ENCODE data around the gene ZMYM4. TPM values are rescaled to one million over a fixed set of nuclear protein-coding genes. Genes with fewer than 3 reads are reported as not detected.
A peak's percentile ranks its signal among the peaks of the same experiment; 100 is the strongest.
"Not testable (repeated sequence)": the region's sequence is repeated elsewhere in the genome, so short reads cannot be mapped to it uniquely, and the experiment has no call there.

ZMYM4 gene
- total RNA-seq, 1 donor from 2014 or later: 116 TPM

DNA sequence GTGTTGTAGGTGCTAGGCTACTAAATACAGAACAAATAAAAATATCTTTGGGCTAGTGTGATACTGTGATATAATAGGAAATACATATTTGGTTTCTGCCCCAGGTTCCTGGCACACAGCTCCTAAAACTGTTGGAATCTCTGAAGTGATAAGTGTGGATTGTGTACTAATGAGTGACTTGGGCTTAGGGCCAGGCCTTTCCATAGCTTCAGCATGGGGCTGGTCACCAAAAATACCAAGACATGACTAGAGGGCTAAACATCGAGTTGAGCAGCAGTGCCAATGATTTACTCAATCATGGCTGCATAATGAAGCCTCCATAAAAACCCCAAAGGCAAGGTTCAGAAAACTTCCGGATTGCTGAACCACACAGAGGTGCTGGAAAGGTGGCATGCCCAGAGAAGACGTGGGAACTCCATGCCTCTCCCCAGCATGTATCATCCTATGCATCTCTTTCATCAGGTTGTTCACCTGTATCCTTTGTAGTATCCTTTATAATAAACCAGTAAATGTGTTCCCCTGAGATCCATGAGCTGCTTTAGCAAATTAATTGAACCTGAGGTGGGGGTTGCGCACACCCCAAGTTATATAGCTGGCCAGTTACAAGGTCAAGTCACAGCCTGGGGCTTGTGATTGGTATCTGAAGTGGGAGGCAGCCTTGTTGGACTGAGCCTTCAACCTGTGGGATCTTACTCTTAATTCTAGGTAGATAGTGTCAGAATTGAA is 51.6 kb downstream of the ZMYM4 start:
- no peak for DNase-seq (ENCODE audit: low spot score in 2 of 2)
- FAIRE-seq: no peak

DNA sequence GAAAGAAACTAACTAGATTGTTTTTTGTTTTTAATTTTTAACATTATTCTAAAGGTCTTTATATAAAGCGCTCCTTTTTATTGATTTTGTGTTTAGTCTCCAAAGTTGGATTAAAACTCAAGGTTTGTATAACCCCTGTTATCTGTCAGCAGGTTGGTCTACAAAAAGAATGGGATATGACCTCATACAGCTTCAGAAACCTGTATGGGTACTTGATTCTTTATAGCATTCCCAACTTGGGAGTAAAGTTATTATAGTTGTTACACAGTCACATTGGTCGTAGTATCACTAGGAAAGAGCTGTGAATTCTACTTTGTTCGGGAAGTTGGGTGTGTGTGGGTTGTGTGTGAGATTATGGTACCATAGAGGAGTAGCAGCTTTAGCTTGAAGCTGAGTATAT is 52.4 kb downstream of the ZMYM4 start:
- no peak for DNase-seq (ENCODE audit: low spot score in 2 of 2)
- FAIRE-seq: peak; percentile 17

DNA sequence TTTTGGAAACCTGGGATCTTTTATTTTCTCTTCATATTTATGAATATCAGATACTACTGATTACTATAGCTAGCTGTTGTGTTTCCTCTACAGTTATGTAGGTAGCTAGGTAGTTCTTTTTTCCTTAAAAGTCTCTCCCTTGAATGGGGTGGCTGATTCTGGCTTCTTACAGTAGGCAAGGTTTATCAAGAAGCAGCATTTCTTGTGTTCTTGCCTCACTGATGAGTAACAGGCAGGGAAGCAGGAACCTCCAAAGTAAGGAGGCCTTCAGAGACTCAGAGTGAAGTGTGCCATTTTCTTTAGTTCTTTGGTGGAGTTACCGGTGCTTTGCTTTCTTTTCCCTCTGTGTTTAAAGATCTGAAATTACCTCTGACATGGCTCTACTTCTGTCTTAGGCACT is 56.0 kb downstream of the ZMYM4 start:
- FAIRE-seq: no peak
- no peak for DNase-seq (ENCODE audit: low spot score in 2 of 2)

DNA sequence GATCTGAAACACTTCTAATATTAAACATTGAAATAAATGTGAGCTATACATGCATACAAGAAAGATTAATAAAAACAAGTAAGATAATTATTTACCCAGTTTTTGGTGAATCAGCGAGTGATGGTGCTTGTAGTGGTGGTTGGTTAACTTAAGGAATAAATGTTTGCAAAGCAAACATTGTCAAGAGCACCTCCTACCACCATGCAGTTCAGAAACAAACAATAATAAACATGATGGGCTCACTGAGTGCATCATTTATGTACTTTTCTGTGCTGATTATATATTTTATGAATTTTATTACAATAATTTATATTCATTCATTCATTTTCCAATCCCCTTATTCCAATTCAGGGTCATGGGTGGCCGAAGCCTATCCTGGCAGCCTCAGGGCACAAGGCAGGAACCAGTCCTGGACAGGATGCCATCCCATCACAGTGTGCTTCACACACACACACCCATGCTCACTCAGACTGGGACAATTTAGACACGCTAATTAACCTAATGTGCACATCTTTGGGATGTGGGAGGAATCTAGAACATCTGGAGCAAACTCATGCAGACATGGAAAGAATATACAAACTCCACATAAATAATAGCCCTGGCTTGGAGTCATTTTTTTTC is 57.8 kb downstream of the ZMYM4 start:
- no peak for DNase-seq (ENCODE audit: low spot score in 2 of 2)
- no peak for FAIRE-seq

DNA sequence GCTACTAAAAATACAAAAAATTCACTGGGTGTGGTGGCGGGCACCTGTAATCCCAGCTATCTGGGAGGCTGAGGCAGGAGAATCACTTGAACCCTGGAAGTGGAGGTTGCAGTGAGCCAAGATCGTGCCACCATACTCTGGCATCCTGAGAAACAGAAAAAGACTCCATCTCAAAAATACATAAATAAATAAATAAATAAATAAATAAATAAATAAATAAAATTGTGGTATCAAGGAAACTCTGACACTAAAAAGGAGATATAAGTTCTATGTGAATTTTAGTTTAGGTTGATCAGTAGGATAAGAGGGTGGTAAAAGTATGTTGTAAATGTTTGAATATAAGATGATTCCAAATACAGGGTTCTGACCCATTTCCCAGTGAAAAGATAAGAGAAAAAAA is 63.1 kb downstream of the ZMYM4 start:
- FAIRE-seq: peak; percentile 66
- not testable (repeated sequence) for DNase-seq (ENCODE audit: low spot score in 2 of 2)

DNA sequence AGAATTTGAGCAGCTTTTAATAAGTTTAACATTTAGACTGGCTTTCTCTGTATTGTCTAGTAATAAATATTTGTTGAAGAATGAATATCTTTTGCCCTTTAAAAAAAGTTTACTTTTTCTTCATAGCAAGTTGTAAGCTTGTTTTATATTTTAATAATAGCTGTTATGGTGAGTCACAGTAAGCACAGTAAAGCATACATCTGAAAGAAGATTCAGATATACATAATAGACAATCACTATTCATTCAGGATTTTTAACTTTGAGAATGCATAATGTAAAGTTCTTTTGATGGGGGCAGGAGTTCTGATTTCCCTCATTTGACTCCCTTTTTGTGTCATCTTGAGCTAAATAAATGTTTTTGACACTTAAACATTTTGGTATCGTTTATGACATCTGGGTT is 66.0 kb downstream of the ZMYM4 start:
- no peak for FAIRE-seq

DNA sequence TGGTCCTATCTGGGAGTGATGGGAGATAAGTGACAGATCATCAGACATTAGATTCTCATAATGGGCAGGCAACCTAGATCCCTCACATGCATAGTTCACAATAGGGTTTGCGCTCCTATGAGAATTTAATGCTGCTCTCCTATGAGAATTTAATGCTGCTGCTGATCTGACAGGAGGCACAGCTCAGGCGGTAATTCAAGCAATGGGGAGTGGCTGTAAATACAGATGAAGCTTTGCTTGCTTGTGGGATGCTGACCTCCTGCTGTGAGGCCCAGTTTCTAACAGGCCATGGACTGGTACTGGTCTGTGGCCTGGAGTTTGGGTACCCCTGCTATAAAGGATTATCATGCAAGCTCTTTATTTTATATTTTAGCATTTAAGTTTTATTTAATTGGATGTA is 72.0 kb downstream of the ZMYM4 start:
- no peak for DNase-seq (ENCODE audit: low spot score in 2 of 2)
- no peak for FAIRE-seq

More for the DNA sequence above, 66.0 kb downstream of the ZMYM4 start:
- no peak for DNase-seq (ENCODE audit: low spot score in 2 of 2)

DNA sequence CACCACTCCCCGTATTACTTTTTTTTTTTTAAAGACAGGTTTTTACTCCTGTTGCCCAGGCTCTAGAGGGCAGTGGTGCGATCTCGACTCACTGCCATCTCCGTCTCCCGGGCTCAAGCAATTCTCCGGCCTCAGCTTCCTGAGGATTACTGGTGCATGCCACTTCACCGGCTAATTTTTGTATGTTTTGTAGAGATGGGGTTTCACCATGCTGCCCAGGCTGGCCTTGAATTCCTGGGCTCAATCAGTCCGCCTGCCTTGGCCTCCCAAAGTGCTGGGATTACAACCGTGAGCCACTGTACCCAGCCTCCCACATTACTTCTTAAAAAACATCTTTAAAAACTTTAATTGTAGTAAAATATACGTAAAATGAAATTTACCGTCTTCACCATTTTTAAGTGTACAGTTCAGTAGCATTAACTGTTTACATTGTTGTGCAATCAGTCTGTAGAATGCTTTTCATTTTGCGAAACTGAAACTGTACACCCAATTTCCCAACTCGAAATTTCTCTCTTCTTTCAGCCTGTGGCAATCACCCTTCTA is 77.0 kb downstream of the ZMYM4 start:
- FAIRE-seq (no peak), DNase-seq (ENCODE audit: low spot score in 2 of 2) (no peak)

DNA sequence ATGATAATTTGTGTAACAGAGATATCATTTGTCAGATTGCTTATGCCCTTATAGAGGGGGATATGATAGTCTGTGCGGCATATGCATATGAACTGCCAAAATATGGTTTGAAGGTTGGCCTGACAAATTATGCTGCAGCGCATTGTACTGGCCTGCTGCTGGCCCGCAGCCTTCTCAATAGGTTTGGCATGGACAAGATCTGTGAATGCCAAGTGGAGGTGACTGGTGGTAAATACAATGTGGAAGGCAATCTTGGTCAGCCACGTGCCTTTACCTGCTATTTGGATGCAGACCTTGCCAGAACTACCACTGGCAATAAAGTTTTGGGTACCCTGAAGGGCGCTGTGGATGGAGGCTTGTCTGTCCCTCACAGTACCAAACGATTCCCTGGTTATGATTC is 82.4 kb downstream of the ZMYM4 start:
- DNase-seq (ENCODE audit: low spot score in 2 of 2) (no peak), FAIRE-seq (no peak)

DNA sequence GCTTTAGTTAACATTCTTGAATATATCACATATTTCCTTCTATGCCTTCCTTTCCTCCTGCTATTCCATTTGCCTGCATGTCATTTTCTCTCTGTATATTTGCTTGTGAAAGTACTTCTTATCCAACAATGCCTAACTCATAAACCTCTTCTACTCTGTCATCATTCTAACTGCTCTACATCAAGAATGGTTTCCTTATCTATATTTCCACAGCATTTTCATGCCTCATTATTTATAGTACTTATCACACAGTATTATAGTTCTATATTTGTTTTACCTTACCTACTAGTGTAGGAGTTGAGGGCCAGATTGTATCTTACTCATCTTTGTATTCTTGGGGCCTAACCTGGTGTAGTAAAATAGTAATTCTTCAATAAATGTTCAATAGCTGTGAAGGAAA is 91.5 kb downstream of the ZMYM4 start:
- DNase-seq (ENCODE audit: low spot score in 2 of 2) (no peak), FAIRE-seq (no peak)

DNA sequence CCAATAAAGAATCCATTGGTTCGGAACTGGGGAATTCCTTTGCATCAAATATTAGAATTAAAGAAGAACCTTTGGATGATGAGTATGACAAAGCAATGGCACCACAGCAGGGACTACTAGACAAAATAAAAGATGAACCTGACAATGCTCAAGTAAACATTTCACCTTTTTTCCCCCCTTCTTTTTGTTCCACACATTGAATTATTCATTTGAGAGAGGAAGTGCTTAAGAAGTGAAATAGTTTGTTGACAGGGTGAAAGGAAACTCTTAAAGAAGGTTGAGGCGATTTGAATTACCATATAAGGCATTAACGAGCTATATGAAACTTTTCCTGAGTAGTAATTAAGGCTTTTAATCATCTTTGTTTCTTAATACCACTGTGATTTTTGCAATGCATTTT is 93.1 kb downstream of the ZMYM4 start:
- FAIRE-seq (no peak), DNase-seq (ENCODE audit: low spot score in 2 of 2) (no peak)

DNA sequence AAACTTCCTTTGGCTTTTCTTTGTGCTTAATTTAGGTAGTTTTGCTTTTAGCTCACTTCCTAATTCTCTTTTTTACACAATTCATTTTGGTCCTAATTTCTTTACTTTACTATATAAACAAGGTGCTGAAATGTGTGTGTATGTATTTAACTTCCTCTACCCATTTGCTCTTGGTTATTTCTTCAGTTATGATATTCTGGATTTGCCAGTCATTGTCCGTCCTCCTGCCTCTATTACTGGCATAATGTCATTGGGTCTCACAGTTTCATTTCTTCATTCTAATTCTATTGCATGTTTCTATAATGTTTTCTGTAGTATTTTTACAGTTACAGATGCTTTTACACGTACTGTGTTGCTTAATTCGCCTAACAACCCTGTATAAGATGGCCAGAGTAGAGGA is 96.2 kb downstream of the ZMYM4 start:
- no peak for DNase-seq (ENCODE audit: low spot score in 2 of 2)
- FAIRE-seq: no peak

DNA sequence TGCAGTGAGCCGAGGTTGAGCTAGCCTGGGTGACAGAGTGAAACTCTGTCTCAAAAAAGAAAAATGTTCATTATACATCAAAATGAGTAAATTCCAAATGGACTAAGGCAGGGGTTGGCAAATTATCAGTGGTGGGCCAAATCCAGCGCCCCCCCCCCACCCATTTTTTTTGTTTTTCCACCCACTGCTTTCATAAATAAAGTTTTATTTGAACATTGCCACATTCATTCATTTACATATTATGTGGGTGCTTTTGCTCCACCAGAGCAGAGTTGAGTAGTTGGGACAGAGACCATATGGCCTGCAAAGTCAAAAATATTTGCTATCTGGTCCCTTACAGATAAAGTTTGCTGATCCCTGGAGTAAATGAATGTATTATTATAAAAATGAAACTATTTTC is 99.4 kb downstream of the ZMYM4 start:
- FAIRE-seq (no peak), DNase-seq (ENCODE audit: low spot score in 2 of 2) (no peak)

DNA sequence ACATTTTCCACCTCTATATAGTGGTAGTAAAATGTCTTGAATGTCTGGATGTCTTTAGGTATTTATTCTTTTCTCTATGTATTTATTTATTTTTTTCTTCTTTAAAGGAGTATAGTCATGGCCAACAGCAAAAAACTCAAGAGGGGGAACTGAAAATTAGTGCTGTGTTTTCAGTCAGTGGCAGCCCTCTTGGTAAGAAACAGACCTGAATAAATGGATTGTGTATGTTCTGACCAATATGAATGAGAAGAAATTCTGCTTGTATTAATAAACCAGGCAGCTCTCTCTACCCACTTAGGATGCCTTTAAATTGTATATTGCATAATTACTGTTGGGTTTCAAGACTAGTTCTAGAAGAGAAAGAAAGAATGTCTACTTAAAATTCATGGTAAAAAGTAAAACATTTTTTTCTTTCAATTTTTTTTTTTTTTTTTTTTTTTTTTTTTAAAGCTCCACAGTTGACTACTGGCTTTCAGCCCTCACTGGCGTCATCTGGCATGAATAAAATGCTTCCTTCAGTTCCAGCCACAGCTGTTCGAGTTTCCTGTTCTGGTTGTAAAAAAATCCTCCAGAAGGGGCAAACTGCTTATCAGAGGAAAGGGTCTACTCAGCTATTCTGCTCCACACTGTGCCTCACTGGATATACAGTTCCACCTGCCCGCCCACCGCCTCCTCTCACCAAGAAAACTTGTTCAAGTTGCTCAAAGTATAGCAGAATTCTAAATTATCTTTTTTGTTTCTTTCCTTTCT is 101.6 kb downstream of the ZMYM4 start:
- DNase-seq (ENCODE audit: low spot score in 2 of 2) (peak; percentile 26 to 57), FAIRE-seq (peak; percentile 91)

DNA sequence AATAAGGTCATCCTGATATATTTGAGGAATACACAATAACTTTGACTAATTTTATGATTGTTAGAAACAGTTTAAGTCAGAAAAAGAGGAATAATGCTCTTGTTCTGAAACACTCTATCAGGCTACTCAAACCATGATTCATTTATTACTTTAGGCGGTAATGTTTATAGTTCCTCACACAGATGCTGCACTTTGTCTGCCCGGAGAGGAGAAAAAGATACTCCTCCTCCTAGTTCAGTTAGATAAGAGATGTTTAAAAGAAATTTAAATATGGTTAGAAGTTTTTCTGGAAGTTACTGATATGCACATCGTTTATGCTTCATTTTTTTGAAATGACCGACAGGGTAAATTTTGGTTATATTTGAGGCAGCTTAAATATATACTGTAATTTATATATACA is 103.0 kb downstream of the ZMYM4 start:
- DNase-seq (ENCODE audit: low spot score in 2 of 2): no peak
- no peak for FAIRE-seq

DNA sequence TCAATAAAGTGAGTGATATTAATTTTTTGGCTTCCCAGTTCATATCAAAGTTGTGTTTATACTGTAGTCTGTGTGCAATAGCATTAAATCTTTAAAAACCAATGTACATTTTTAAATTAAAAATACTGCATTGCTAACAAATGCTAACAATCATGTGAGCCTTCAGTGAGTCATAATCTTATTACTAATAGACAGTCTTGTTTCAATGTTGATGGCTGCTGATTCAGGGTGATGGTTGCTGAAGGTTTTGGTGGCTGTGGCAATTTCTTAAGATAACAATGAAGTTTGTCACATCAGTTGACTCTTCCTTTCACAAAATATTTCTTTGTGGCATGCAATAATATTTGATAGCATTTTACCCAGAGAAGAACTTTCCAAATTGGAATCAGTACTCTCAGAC is 109.0 kb downstream of the ZMYM4 start:
- FAIRE-seq (no peak), DNase-seq (ENCODE audit: low spot score in 2 of 2) (no peak)

DNA sequence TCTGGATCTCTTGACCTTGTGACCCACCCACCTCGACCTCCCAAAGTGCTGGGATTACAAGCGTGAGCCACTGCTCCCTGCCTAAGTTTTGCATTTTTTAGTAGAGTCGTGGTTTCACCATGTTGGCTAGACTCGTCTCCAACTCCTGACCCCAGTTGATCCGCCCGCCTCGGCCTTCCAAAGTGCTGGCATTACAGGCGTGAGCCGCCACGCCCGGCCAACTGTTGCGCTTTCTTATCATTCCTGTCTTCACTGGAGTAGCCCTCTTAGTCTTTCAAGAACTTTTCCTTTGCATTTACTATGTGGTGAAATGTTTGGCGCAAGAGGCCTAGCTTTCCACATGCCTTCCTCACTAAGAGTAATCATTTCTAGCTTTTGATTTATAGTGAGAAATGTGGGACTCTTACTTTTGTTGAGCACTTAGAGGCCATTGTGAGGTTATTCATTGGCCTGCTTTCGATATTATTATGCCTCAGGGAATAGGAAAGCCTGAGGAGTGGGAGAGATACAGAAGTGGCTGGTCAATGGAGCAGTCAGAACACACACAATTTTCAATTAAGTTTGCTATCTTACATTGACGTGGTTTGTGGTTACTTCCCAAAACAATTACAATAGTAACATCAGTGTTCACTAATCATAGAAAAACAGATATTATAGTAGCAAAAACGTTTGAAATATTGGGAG is 111.0 kb downstream of the ZMYM4 start:
- DNase-seq (ENCODE audit: low spot score in 2 of 2): no peak
- no peak for FAIRE-seq

DNA sequence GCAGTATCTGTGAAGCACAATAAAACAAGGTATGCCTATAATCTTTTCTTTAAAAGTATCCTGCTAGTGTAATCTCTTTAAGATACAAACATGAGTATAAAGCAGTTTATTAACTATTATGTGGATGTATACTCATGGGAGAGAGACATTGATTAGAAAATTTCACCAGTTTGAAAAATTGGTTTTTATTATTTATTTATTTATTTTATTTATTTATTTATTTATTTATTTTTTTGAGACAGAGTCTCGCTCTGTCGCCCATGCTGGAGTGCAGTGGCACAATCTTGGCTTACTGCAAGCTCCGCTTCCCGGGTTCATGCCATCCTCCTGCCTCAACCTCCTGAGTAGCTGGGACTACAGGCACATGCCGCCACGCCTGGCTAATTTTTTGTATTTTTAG is 111.6 kb downstream of the ZMYM4 start:
- FAIRE-seq; DNase-seq (ENCODE audit: low spot score in 2 of 2): not testable (repeated sequence)

DNA sequence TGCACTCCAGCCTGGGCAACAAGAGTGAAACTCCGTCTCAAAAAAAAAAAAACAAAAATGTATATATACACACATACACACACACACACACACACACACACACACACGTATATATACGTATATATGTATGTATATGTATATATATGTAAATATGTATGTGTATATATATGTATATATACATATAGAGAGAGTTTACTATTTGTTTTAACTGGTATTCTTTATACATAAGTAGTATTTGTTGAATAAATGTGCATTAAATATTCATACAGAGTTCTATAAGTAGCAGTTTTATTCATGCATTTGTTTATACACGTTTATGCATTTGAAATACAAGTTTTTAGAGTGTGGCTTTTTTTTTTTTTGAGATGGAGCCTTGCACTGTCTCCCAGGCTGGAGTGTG is 113.6 kb downstream of the ZMYM4 start:
- no peak for FAIRE-seq

DNA sequence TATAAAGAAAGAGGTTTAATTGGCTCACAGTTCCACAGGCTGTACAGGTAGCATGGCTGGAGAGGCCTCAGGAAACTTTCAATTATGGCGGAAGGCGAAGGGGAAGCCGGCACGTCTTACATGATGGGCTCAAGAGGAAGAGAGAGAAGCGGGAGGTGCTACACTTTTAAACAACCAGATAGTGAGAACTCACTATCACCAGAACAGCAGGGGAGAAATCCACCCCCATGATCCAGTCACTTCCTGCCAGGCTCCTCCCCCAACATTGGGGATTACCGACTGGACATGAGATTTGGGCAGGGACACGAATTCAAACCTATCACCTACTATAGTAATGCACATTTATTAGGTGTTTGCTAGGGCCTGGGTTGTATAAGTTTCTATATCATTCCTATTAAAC is 117.8 kb downstream of the ZMYM4 start:
- FAIRE-seq: no peak

More for the DNA sequence above, 113.6 kb downstream of the ZMYM4 start:
- DNase-seq (ENCODE audit: low spot score in 2 of 2): no peak

DNA sequence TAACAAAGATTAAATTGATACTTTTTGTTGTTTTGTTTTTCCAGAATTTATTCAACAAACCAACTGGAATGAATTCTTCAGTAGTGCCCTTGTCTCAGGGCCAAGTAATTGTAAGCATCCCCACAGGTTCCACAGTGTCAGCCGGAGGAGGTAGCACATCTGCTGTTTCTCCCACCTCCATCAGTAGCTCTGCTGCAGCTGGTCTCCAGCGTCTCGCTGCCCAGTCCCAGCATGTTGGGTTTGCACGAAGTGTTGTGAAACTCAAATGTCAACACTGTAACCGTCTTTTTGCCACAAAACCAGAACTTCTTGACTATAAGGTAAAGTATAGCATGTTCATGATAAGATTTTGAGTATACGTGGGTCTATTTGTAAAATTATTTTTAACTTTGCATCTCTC is 118.5 kb downstream of the ZMYM4 start:
- FAIRE-seq: no peak
- DNase-seq (ENCODE audit: low spot score in 2 of 2): no peak

More for the DNA sequence above, 117.8 kb downstream of the ZMYM4 start:
- DNase-seq (ENCODE audit: low spot score in 2 of 2): no peak
